Activated CD4-positive, alpha-beta T cell treated with anti-CD3 and anti-CD28 coated beads, Interleukin-2, amount 10 ng/mL, durations not matched to agents 24 days and 14 days (primary cell): ENCODE data around the gene PRDM8. TPM values are rescaled to one million over a fixed set of nuclear protein-coding genes. Genes with fewer than 3 reads are reported as not detected.
A peak's percentile ranks its signal among the peaks of the same experiment; 100 is the strongest.

Experiments used
- DNase-seq: peaks from one replicate; pipeline ENCODE4 v3.0.0; 2022
- H3K27ac Mint-ChIP-seq: one replicate; pipeline ENCODE4 v1.8.0; 2022; ENCODE audit warnings: mild to moderate bottlenecking, mixed read lengths
- H3K27me3 Mint-ChIP-seq: one replicate; pipeline ENCODE4 v1.8.0; 2022; ENCODE audit warnings: mixed read lengths
- H3K36me3 Mint-ChIP-seq: one replicate; pipeline ENCODE4 v1.8.0; 2022; ENCODE audit warnings: low read depth, mild to moderate bottlenecking, mixed read lengths
- H3K4me1 Mint-ChIP-seq: one replicate; pipeline ENCODE4 v1.8.0; 2021; ENCODE audit warnings: mixed read lengths
- H3K4me3 Mint-ChIP-seq: one replicate; pipeline ENCODE4 v1.8.0; 2022; ENCODE audit warnings: mild to moderate bottlenecking, moderate library complexity, mixed read lengths
- H3K9me3 Mint-ChIP-seq: one replicate; pipeline ENCODE4 v1.8.0; 2021; ENCODE audit warnings: mixed read lengths
- intact Hi-C: fragments of 100-400 bp; cut with micrococcal nuclease; formaldehyde crosslinking; loops from one replicate; pipeline ENCODE4 v1.15.1; 2023
- total RNA-seq: library from RNA; stranded (reverse); gene quantifications from 2 replicates; pipeline ENCODE4 v1.2.3, GENCODE V29; 2022

Gene PRDM8
- total RNA-seq, 1 donor from 2014 or later: 4.6 TPM

DNA sequence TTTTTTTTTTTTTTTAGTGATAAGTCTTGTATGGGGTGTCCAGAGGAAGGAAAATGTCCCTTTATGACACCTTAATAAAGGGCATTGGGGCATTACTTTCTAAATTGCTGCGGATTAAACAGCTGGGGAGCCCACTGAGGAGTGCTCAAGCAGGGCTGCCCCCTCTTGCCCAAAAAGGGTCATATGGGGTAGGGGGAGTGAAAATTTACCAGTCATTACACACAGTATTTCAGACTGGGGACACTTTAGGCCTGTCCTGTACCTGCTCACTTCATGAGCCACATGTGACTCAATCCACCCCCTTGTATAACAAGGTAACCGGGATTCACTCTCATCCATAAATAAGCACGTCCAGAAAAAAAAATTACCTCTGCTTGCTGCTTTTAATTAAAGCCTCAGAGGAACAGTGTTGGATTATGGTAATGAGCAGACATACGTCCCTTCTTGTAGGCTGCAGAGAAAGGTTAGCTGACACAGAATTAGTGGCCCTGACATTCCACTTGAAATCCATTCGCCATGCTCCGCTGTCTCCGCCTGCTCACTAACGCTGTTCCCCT is 1.8 kb downstream of the PRDM8 start:
- peaks cover 26% of the 10 kb centered on the region for H3K4me1 Mint-ChIP-seq
- no peak overlapping the region for H3K27ac Mint-ChIP-seq
- peaks cover 34% of the 10 kb centered on the region for H3K36me3 Mint-ChIP-seq
- intact Hi-C loops: no loop called here
- peaks cover 58% of the 10 kb centered on the region for H3K27me3 Mint-ChIP-seq
- DNase-seq: peak; percentile 52
- no peak overlapping the region for H3K4me3 Mint-ChIP-seq
- H3K9me3 Mint-ChIP-seq: no peaks in the 10 kb centered on the region

DNA sequence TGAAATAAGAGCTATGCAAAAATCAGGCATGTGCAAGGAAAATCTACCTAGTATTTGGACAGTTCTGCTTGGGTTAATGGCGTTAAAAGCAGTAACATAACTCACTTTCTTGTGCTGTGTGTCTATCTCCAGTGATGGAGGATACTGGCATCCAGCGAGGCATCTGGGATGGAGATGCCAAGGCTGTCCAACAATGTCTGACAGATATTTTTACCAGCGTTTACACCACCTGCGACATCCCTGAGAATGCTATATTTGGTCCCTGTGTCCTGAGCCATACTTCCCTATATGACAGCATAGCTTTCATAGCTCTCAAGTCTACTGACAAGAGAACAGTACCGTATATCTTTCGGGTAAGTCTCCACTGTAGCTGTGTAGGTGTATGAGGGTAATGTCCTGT is 2.6 kb downstream of the PRDM8 start:
- Mint-ChIP-seq H3K27ac (no peak overlapping the region), H3K27me3 (peaks cover 55% of the 10 kb centered on the region), H3K36me3 (peaks cover 32% of the 10 kb centered on the region), H3K4me1 (peaks cover 26% of the 10 kb centered on the region), H3K9me3 (no peaks in the 10 kb centered on the region), H3K4me3 (no peak overlapping the region)
- DNase-seq: peak; percentile 54
- intact Hi-C loops: loop anchor here (5.0 kb wide), 4 partner anchors 67 to 193 kb away; partner anchors contain the start of gene FGF5

- H3K4me1 Mint-ChIP-seq: peaks cover 23% of the 10 kb centered on the region
- no peaks in the 10 kb centered on the region for H3K9me3 Mint-ChIP-seq
- H3K27me3 Mint-ChIP-seq: peaks cover 46% of the 10 kb centered on the region
- DNase-seq: peak; percentile 56
- peak overlapping the region; percentile 57 for H3K27ac Mint-ChIP-seq
- H3K36me3 Mint-ChIP-seq: peaks cover 21% of the 10 kb centered on the region
- peak overlapping the region; percentile 77 for H3K4me3 Mint-ChIP-seq
- intact Hi-C loops: loop anchor here (1.0 to 5.0 kb wide), 7 partner anchors 17 to 194 kb away; partner anchors contain the start of genes ANTXR2 and FGF5
Observed at GRCh38 chr4:80201252-80202151, 4.2 kb downstream of the PRDM8 start.

DNA sequence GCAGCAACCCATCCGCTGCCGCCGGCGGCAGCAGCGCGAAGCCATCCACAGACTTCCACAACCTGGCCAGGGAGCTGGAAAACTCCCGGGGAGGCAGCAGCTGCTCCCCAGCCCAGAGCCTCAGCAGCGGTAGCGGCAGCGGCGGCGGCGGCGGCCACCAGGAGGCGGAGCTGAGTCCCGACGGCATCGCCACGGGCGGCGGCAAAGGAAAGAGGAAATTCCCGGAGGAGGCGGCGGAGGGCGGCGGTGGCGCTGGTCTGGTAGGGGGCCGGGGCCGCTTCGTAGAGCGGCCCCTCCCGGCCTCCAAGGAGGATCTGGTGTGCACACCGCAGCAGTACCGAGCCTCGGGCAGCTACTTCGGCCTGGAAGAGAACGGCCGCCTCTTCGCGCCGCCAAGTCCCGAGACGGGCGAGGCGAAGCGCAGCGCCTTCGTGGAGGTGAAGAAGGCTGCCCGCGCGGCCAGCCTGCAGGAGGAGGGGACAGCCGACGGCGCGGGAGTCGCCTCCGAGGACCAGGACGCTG is 4.9 kb downstream of the PRDM8 start:
- intact Hi-C loops: loop anchor here (1.0 to 5.0 kb wide), 7 partner anchors 18 to 195 kb away; partner anchors contain the start of genes ANTXR2 and FGF5
- H3K36me3 Mint-ChIP-seq: peaks cover 19% of the 10 kb centered on the region
- DNase-seq: peak; percentile 95
- peaks cover 23% of the 10 kb centered on the region for H3K4me1 Mint-ChIP-seq
- peaks cover 40% of the 10 kb centered on the region for H3K27me3 Mint-ChIP-seq
- H3K27ac Mint-ChIP-seq: peak overlapping the region; percentile 71
- no peaks in the 10 kb centered on the region for H3K9me3 Mint-ChIP-seq
- peak overlapping the region; percentile 77 for H3K4me3 Mint-ChIP-seq

DNA sequence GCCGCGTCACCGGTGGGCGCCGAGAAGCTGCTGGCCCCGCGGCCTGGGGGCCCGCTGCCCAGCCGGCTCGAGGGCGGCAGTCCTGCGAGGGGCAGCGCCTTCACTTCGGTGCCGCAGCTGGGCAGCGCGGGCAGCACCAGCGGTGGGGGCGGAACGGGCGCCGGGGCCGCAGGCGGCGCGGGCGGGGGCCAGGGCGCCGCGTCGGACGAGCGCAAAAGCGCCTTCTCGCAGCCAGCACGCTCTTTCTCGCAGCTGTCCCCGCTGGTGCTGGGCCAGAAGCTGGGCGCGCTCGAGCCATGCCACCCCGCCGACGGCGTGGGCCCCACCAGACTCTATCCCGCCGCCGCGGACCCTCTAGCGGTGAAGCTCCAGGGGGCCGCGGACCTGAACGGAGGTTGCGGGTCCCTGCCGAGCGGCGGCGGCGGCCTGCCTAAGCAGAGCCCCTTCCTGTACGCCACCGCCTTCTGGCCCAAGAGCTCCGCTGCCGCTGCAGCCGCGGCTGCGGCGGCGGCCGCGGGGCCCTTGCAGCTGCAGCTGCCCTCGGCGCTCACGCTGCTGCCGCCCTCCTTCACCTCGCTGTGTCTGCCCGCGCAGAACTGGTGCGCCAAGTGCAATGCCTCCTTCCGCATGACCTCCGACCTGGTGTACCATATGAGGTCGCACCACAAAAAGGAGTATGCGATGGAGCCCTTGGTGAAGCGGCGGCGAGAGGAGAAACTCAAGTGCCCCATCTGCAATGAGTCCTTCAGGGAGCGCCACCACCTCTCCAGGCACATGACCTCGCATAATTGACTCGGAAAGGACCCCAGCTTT is 5.6 kb downstream of the PRDM8 start:
- peak overlapping the region; percentile 87 for H3K27ac Mint-ChIP-seq
- DNase-seq: peak; percentile 87
- peaks cover 16% of the 10 kb centered on the region for H3K36me3 Mint-ChIP-seq
- H3K9me3 Mint-ChIP-seq: no peaks in the 10 kb centered on the region
- H3K27me3 Mint-ChIP-seq: peaks cover 39% of the 10 kb centered on the region
- H3K4me3 Mint-ChIP-seq: peak overlapping the region; percentile 84
- H3K4me1 Mint-ChIP-seq: peaks cover 21% of the 10 kb centered on the region
- intact Hi-C loops: loop anchor here (1.0 to 5.0 kb wide), 8 partner anchors 12 to 196 kb away; partner anchors contain the start of genes ANTXR2 and FGF5

GRCh38 chr4:80204433-80205011 is 7.2 kb downstream of the PRDM8 start:
- H3K4me1 Mint-ChIP-seq: peaks cover 21% of the 10 kb centered on the region
- no peaks in the 10 kb centered on the region for H3K9me3 Mint-ChIP-seq
- H3K4me3 Mint-ChIP-seq: no peak overlapping the region
- peaks cover 8% of the 10 kb centered on the region for H3K36me3 Mint-ChIP-seq
- intact Hi-C loops: loop anchor here (5.0 kb wide), 4 partner anchors 63 to 197 kb away; partner anchors contain the start of gene FGF5
- DNase-seq: no peak
- no peak overlapping the region for H3K27ac Mint-ChIP-seq
- peaks cover 38% of the 10 kb centered on the region for H3K27me3 Mint-ChIP-seq

- Mint-ChIP-seq H3K9me3 (no peaks in the 10 kb centered on the region), H3K4me1 (peaks cover 19% of the 10 kb centered on the region), H3K36me3 (peaks cover 5% of the 10 kb centered on the region), H3K27ac (no peak overlapping the region), H3K27me3 (peaks cover 40% of the 10 kb centered on the region), H3K4me3 (no peak overlapping the region)
- no peak for DNase-seq
- intact Hi-C loops: no loop called here
Observed at GRCh38 chr4:80206111-80206510, 8.8 kb downstream of the PRDM8 start.

DNA sequence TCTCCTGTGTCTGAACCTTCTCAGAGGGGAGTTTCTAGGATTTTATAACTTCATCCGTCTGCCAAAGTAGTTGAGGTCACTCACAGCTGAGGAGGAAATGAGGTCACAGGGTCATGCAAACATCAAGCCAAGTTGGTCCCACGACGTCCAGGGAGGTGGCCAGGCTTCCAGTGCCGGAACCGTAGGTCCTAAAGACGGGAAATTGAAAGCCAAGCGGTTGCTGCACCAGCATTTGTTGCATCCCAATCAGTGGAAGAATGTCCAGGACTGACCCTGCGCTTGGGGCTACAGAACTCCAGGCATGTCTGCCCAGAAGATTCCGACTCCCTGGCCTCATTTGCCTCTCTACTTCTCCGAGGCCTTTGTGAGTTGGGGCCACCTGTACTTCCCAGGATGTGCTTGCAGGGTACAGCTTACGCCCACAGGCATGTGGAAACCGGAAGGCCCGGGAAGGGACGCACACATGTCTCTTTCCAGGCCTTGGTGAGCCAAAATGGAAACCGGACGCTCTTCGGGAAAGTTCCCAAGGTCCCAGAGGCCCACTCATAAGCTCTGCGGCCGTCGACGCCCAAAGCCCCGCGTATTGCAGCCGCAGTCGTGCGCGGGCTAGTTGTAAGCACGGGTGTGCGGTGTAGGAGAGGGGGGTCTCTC is 9.3 kb downstream of the PRDM8 start:
- intact Hi-C loops: no loop called here
- H3K27ac Mint-ChIP-seq: no peak overlapping the region
- no peak overlapping the region for H3K4me3 Mint-ChIP-seq
- peaks cover 39% of the 10 kb centered on the region for H3K27me3 Mint-ChIP-seq
- peaks cover 2% of the 10 kb centered on the region for H3K36me3 Mint-ChIP-seq
- peaks cover 13% of the 10 kb centered on the region for H3K4me1 Mint-ChIP-seq
- no peak for DNase-seq
- no peaks in the 10 kb centered on the region for H3K9me3 Mint-ChIP-seq

DNA sequence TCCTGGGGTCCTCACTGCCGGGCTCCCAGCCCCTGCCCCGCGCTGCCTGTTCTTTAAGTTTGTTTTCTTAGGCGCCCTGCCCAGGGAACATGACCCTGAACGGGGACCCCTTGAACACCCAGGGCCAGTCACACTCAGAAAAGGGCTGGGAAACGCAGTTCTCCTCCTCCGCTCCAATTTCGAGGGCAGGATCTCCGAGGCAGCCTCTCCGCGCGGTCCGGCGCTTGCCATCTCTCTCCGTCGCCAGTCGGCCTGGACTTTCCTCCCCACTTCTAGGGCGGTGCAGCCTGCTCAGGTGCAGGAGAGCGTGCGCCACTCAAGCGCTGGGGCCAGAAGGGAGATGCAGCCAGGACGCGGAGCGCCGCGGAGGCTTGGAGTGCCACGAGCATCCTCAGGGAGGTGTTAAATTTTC is 9.9 kb downstream of the PRDM8 start:
- Mint-ChIP-seq H3K4me1 (peaks cover 11% of the 10 kb centered on the region), H3K27ac (no peak overlapping the region), H3K4me3 (no peak overlapping the region), H3K36me3 (no peaks in the 10 kb centered on the region), H3K27me3 (peaks cover 41% of the 10 kb centered on the region), H3K9me3 (no peaks in the 10 kb centered on the region)
- DNase-seq: no peak
- intact Hi-C loops: no loop called here

DNA sequence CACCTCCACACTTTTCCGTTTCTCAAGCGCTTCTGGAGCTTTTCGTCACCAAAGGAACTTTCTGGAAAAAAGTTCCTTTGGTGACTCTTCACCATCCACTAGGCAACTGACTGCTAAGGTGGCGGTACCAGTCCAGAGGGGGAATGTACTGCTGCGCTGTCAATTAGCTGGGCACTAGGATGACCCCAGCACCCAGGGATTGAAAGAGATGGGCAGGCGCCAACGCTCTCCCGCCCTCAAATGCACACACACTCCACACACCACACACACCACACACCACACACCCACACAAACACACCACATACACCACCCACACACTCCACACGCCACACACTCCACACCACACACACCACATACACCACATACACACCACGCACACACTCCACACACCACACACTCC is 10.4 kb downstream of the PRDM8 start:
- Mint-ChIP-seq H3K27ac (no peak overlapping the region), H3K9me3 (no peaks in the 10 kb centered on the region), H3K27me3 (peaks cover 41% of the 10 kb centered on the region), H3K36me3 (no peaks in the 10 kb centered on the region), H3K4me3 (no peak overlapping the region), H3K4me1 (peaks cover 11% of the 10 kb centered on the region)
- intact Hi-C loops: no loop called here
- no peak for DNase-seq

- H3K36me3 Mint-ChIP-seq: no peaks in the 10 kb centered on the region
- intact Hi-C loops: no loop called here
- H3K27me3 Mint-ChIP-seq: peaks cover 46% of the 10 kb centered on the region
- no peak overlapping the region for H3K4me3 Mint-ChIP-seq
- no peak for DNase-seq
- H3K9me3 Mint-ChIP-seq: no peaks in the 10 kb centered on the region
- H3K4me1 Mint-ChIP-seq: peaks cover 6% of the 10 kb centered on the region
- H3K27ac Mint-ChIP-seq: no peak overlapping the region
Observed at GRCh38 chr4:80208610-80209339, 11.5 kb downstream of the PRDM8 start.

GRCh38 chr4:80209340-80209701 is 12.0 kb downstream of the PRDM8 start:
- DNase-seq: no peak
- H3K4me3 Mint-ChIP-seq: no peak overlapping the region
- no peak overlapping the region for H3K27ac Mint-ChIP-seq
- intact Hi-C loops: no loop called here
- no peaks in the 10 kb centered on the region for H3K36me3 Mint-ChIP-seq
- peaks cover 6% of the 10 kb centered on the region for H3K4me1 Mint-ChIP-seq
- H3K27me3 Mint-ChIP-seq: peaks cover 45% of the 10 kb centered on the region
- no peaks in the 10 kb centered on the region for H3K9me3 Mint-ChIP-seq
